Activated T-helper 9 cell treated with anti-CD3 and anti-CD28 coated beads, Interleukin-2, amount 50 U/mL, for 16 hours (primary cell): ENCODE data around the gene MAEA.
"Not testable (repeated sequence)": the region's sequence is repeated elsewhere in the genome, so short reads cannot be mapped to it uniquely, and the experiment has no call there.

Experiments
- DNase-seq: peaks from one replicate; pipeline ENCODE4 v3.0.0-alpha.2; 2020; ENCODE audit warnings: low read depth

The MAEA gene

GRCh38 chr4:1367230-1367935 is 77.7 kb downstream of the MAEA start:
- DNase-seq = no peak

- no peak for DNase-seq
These were observed 78.2 kb downstream of the MAEA start for GRCh38 chr4:1367936-1368289.

DNA sequence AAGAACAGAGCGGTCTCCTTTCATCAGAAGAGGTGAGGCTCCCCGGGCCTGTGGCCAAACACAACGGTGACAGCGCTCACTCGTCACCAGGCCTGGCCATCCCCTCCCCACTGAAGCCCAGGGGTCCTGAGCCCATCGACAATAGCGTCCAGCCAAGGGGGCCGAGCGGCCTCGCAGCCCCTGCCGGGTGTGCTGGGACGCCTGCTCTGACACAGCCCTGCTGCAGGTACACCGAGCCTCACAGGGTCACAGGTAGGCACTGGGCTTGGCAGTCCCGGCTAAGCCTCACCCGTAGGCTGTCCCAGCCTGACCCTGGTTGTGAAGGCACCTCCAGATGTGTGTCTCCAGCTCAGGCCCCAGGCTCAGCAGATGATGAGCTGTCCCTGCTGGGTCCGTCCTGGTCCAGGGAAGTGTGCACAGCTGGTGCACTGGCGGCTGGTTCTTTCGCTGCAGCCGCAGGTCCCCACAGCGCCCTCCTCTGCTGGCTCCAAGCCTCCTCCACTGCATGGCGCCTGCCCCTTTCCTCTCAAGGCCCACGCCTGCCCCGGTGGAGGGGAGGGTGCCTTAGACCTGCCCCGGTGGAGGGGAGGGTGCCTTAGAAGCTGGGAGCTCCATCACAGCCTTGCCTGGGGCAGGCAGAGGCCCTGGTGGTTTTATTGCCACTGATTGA is 78.9 kb downstream of the MAEA start:
- no peak for DNase-seq

DNA sequence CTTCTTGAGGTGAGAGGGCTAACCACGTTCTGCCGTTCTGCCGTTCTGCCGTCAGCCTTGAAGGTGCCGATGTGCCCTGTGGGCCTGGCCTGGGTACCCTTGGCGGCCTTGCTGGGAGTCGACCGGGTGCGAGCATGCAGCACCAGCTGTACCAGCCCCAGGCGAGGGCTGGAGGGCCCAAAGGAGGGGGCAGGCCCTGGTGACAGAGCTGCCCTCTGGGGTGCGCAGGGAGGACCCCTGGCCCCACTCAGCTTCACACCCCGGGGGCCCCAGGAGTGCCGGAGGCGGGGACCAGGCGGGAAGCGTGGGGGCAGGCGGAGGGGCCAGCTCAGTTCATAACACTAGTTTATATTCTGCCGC is 79.4 kb downstream of the MAEA start:
- DNase-seq = no peak

GRCh38 chr4:1369479-1370079 is 79.9 kb downstream of the MAEA start:
- DNase-seq = no peak

DNA sequence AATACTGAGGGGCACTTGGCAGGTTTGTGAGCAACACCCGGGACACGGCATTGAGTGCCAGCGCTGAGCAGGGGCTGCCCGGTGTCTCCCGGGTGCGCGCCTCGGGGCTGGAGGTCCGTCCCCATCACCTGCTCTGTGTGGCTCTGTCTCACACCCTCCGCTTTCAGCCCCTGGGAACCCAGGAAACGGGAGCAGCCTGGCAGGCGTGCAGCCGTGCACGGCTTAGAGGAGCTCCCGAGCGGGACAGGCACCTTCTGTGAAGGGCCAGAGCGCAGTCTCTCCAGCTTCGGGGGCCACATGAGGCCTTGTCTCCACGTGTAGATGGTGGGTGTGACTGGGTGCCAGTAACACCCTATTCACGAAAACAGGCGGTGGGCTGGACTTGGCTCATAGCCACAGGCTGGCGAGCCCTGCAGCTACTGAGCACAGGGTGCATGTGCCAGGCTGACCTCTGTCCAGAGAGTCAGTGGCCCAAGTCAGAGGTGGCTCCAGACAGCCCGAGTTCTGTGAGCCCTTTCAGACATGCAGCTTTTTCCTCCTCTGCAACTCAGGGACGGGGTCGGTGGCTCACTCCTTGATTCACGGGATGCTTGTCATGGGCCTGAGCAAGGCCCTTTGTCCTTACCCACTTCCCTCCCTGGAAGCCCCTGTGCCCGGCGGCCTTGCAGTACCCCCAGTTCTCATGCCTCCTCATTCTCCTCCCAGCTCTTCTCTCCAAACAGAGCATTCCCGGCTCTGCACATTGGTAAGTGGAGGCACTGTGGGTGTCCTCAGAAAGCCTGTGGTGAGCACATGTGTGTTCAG is 80.8 kb downstream of the MAEA start:
- DNase-seq = no peak

- DNase-seq = no peak
These were observed 81.8 kb downstream of the MAEA start for GRCh38 chr4:1371176-1372165.

DNA sequence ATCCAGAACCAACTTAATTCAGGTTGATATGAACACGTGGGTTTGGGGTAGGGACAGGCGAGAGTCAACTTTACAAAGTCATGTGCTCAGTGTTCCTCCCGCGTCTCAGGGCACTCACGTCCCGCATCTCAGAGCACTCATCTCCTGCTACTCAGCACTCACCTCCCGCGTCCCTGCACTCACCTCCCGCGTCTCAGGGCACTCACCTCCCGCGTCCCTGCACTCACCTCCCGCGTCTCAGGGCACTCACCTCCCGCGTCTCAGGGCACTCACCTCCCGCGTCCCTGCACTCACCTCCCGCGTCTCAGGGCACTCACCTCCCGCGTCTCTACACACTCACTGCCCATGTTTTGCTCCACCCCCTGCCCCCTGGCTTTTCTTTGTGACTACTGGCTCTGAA is 82.9 kb downstream of the MAEA start:
- DNase-seq = not testable (repeated sequence)

- no peak for DNase-seq
These were observed 84.4 kb downstream of the MAEA start for GRCh38 chr4:1373892-1374705.

GRCh38 chr4:1374706-1375045 is 85.0 kb downstream of the MAEA start:
- DNase-seq = no peak

DNA sequence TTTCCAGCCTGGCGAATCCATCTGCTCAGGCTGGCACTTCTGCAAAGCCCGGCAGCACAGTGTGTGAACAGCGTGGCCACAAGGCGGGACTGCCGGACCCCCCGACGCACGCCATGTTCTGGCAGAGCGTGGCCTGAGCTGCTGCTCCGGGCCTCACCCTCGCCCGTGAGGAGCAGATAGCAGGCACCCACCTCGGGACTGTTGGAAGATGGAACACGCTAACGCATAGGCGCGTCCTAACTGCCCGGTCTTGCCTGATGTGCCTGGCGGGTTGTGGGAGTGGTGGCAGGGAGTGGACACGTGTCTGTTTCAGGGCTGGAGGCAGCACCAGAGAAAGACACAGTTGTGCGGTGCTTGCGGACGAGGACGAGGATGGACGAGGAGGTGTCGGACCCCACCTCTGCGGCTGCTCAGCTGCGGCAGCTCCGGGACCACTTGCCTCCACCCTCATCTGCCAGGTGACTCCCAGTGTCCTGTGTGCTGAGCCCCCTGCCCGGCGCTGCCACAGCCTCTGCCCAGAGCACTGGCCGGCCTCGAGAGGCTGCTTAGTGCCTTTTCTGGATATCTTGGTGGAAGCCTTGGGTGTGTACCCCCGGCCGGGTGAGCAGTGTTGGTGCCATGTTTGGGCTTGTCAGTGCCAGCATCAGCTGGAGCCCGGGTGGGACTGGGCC is 85.5 kb downstream of the MAEA start:
- DNase-seq = no peak

GRCh38 chr4:1375761-1376322 is 86.2 kb downstream of the MAEA start:
- DNase-seq = no peak

GRCh38 chr4:1376391-1376840 is 86.7 kb downstream of the MAEA start:
- no peak for DNase-seq

GRCh38 chr4:1376841-1377605 is 87.3 kb downstream of the MAEA start:
- DNase-seq = no peak

GRCh38 chr4:1377606-1378261 is 88.0 kb downstream of the MAEA start:
- DNase-seq = no peak

DNA sequence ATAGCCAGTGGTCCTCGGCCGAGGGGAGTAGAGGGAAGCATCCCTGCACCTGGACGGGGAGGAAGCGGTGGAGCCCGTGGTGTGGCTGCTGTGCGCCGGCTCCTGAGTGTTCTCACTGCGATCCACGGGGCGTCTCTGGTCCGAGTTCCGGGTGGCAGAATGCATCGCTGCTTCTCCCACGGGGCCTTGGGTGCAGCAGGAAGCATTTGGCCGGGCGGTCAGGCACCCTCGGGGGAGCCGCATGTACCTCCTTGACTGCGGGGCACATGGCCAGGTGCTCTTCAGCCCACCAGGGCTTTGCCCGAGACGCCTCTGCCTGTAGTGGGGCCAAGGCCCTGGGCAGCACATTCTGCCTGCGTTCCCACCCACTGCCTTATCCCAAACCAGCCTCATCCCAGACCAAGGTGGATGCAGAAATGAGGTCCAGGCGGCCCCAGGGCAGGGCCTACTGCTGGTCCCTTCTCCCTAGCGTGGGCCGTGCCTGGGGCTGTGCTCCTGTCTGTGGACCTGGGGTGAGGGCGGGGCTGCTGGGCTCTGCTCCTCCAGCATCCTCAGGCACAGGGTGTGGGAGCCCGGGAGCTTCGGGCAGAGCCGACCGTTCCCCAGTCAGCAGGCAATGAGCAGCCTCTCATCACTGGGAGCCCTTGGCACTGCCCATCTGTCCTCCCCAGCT is 89.0 kb downstream of the MAEA start:
- DNase-seq = no peak

- no peak for DNase-seq
These were observed 89.7 kb downstream of the MAEA start for GRCh38 chr4:1379351-1379781.

- no peak for DNase-seq
These were observed 90.2 kb downstream of the MAEA start for GRCh38 chr4:1379801-1380331.
